OCI-LY3 (cell line): ENCODE data around the gene TEX35.
A peak's percentile ranks its signal among the peaks of the same experiment; 100 is the strongest.

Experiments used
- H2AFZ ChIP-seq: fragments of 200-600, 300-600 bp; shearing (Covaris generic); 2 replicates; pipeline ENCODE4 v1.6.0; 2014; ENCODE audit warnings: antibody characterized with exemption, low read depth, low read length
- H3K27ac ChIP-seq: fragments of 200-600, 300-600 bp; sonication (generic); 2 replicates; pipeline ENCODE4 v1.5.1; 2014; ENCODE audit warnings: mild to moderate bottlenecking, low read length, moderate library complexity, mixed read lengths
- H3K27me3 ChIP-seq: fragments of 200-600, 300-600 bp; sonication (generic); 2 replicates; pipeline ENCODE4 v1.6.1; 2014; ENCODE audit warnings: low read depth, low read length, mixed read lengths
- H3K36me3 ChIP-seq: fragments of 200-600, 300-600 bp; sonication (generic); replicated peaks from 2 replicates; pipeline ENCODE3; 2014; ENCODE audit warnings: low read depth, low read length, mixed read lengths
- H3K4me1 ChIP-seq: fragments of 300-600, 200-600 bp; sonication (generic); 2 replicates; pipeline ENCODE4 v1.6.1; 2014; ENCODE audit warnings: low read length, mixed read lengths
- H3K4me2 ChIP-seq: fragments of 200-600, 300-600 bp; sonication (generic); 2 replicates; pipeline ENCODE4 v1.6.1; 2014; ENCODE audit warnings: low read length, mixed read lengths
- H3K4me3 ChIP-seq: fragments of 300-600, 200-600 bp; sonication (generic); 2 replicates; pipeline ENCODE4 v1.5.1; 2014; ENCODE audit warnings: antibody characterized with exemption, mild to moderate bottlenecking, low read length, moderate library complexity
- H3K79me2 ChIP-seq: fragments of 300-600, 200-600 bp; shearing (Covaris generic); 2 replicates; pipeline ENCODE4 v1.6.1; 2014; ENCODE audit warnings: mild to moderate bottlenecking, low read length, mixed read lengths
- H3K9ac ChIP-seq: fragments of 300-600, 200-600 bp; shearing (Covaris generic); 2 replicates; pipeline ENCODE4 v1.6.0; 2014; ENCODE audit warnings: mild to moderate bottlenecking, low read length, moderate library complexity
- H3K9me3 ChIP-seq: fragments of 200-600, 300-600 bp; shearing (Covaris generic); 2 replicates; pipeline ENCODE4 v1.6.1; 2014; ENCODE audit warnings: low read length, mixed read lengths; ENCODE audit not compliant: insufficient read depth
- H4K20me1 ChIP-seq: fragments of 200-600, 300-600 bp; sonication (generic); 2 replicates; pipeline ENCODE4 v1.6.1; 2016; ENCODE audit warnings: low read length, mixed read lengths; ENCODE audit not compliant: insufficient read depth
- EZH2phosphoT487 ChIP-seq: fragments of 200-600 bp; shearing (Covaris generic); IDR thresholded peaks from 2 replicates; pipeline ENCODE4 v1.6.1; 2018; ENCODE audit warnings: antibody characterized with exemption, mixed run types, low read depth
- TF ChIP-seq, protein P1 (sequence below): fragments of 200-600, 300-600 bp; sonication (generic); IDR thresholded peaks from 2 replicates; pipeline ENCODE4 v1.5.1; 2014; ENCODE audit warnings: antibody characterized with exemption, low read length, low read depth

The TEX35 gene

DNA sequence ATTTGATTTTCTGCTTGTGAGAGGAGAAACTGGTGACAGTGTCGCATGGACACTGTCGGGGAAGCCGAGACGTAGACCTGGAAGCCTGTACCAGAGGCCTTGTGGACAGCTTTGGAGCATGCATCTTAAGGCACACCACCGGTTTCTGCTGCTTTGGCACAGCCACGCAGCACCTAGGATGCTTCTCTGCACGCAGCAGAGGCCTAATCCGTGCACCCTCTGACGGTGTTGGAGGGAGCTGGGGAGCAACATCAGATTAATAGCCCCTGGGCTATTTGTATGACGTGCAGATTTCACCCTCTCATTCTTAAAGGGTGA lies 30.3 kb downstream of the TEX35 start:
- Histone ChIP-seq H3K36me3 (no peaks in the 10 kb centered on the region), H2AFZ (peak overlapping the region; percentile 100), H3K9me3 (no peaks in the 10 kb centered on the region), H3K27me3 (no peaks in the 10 kb centered on the region), H3K4me2 (peak overlapping the region; percentile 100), H3K4me1 (peaks cover 20% of the 10 kb centered on the region), H3K9ac (peak overlapping the region; percentile 95), H3K27ac (no peak overlapping the region), H4K20me1 (no peaks in the 10 kb centered on the region), H3K4me3 (peak overlapping the region; percentile 96), H3K79me2 (no peaks in the 10 kb centered on the region)
- no peak for TF ChIP-seq EZH2phosphoT487
- TF ChIP-seq, protein P1, sequence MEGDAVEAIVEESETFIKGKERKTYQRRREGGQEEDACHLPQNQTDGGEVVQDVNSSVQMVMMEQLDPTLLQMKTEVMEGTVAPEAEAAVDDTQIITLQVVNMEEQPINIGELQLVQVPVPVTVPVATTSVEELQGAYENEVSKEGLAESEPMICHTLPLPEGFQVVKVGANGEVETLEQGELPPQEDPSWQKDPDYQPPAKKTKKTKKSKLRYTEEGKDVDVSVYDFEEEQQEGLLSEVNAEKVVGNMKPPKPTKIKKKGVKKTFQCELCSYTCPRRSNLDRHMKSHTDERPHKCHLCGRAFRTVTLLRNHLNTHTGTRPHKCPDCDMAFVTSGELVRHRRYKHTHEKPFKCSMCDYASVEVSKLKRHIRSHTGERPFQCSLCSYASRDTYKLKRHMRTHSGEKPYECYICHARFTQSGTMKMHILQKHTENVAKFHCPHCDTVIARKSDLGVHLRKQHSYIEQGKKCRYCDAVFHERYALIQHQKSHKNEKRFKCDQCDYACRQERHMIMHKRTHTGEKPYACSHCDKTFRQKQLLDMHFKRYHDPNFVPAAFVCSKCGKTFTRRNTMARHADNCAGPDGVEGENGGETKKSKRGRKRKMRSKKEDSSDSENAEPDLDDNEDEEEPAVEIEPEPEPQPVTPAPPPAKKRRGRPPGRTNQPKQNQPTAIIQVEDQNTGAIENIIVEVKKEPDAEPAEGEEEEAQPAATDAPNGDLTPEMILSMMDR = no peak

DNA sequence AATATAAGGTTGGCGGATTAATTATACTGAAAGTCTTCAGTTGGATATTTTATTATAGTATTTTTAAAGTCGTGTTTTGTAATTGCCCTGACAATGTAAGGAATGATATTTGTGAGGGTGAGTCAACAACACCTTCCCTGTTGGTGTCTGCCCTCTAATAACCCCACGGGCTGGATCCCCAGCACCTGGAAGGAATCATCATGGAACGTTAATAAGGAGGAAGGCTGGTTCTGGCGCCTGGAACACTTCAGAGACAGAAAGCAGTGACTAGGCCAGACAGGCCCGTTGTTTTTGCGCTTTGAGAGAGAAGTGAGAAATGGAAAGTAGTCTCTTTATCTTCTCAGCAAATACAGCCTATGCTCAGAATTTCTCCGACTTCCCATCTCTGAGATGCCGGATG lies 31.6 kb downstream of the TEX35 start:
- Histone ChIP-seq H3K27me3 (no peaks in the 10 kb centered on the region), H3K4me2 (peak overlapping the region; percentile 42), H3K9ac (no peak overlapping the region), H3K4me3 (no peak overlapping the region), H3K79me2 (no peaks in the 10 kb centered on the region), H3K9me3 (no peaks in the 10 kb centered on the region), H3K4me1 (peaks cover 20% of the 10 kb centered on the region), H2AFZ (0 out of 2 replicates have a peak overlapping the region, but pooled peaks have one; percentile 12), H4K20me1 (no peaks in the 10 kb centered on the region), H3K36me3 (no peaks in the 10 kb centered on the region), H3K27ac (no peak overlapping the region)
- TF ChIP-seq EZH2phosphoT487 = no peak
- TF ChIP-seq, protein P1 = no peak

DNA sequence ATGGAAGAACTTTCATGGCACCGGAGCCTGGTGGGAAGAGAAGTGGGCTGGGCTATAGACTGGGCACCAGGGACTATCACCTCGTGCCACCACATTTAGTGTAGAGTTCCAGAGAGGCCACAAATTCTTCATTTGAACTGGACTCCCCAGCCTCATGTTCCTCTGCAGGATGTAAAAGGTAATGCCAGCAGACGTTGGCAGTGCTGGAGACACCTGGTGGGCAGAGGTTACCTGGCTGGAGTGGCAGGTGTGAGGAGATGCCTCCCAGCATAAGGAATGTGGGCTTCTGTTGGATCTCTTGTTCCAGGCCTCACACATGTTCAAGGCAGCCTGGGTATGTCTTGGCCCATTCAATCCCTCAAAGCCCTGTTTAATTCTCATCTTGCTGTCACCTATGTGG lies 35.2 kb downstream of the TEX35 start:
- Histone ChIP-seq H3K27ac (no peak overlapping the region), H3K79me2 (no peaks in the 10 kb centered on the region), H4K20me1 (no peaks in the 10 kb centered on the region), H3K4me1 (peaks cover 15% of the 10 kb centered on the region), H3K4me2 (no peak overlapping the region), H3K9ac (no peak overlapping the region), H3K4me3 (no peak overlapping the region), H2AFZ (no peak overlapping the region), H3K9me3 (no peaks in the 10 kb centered on the region), H3K36me3 (no peaks in the 10 kb centered on the region), H3K27me3 (no peaks in the 10 kb centered on the region)
- TF ChIP-seq, protein P1 = no peak
- TF ChIP-seq EZH2phosphoT487 = no peak

DNA sequence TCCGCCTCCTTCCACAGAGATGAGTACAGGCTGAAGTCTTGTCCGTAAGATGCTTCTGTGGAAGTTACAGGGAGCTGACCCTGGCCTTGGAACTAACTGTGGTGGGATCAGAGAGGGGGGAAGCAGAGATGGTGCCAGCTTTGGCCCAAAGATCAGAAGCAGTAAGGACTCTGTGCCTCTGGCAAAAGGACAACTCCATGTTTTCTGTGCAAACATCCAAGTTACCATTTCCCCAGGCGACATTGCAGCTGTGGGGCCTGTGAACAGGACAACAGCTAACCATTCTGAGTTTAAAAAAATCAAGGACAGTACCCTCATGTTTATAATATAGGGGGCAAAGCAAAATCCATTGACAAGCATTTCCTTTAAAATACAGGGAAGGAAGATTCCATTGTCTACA lies 38.4 kb downstream of the TEX35 start:
- Histone ChIP-seq H3K9ac (no peak overlapping the region), H4K20me1 (no peaks in the 10 kb centered on the region), H3K9me3 (no peaks in the 10 kb centered on the region), H3K27me3 (no peaks in the 10 kb centered on the region), H2AFZ (no peak overlapping the region), H3K79me2 (no peaks in the 10 kb centered on the region), H3K27ac (no peak overlapping the region), H3K4me1 (no peaks in the 10 kb centered on the region), H3K4me3 (no peak overlapping the region), H3K4me2 (no peak overlapping the region), H3K36me3 (no peaks in the 10 kb centered on the region)
- TF ChIP-seq EZH2phosphoT487 = no peak
- TF ChIP-seq, protein P1 = no peak
